Activated T-cell treated with anti-CD3 and anti-CD28 coated beads for 1 hour (primary cell): Measurements from ENCODE around the gene ELL.

Experiments
- DNase-seq: peaks from one replicate; pipeline ENCODE4 v3.0.0-alpha.2; 2020; ENCODE audit warnings: low read depth

The ELL gene

DNA sequence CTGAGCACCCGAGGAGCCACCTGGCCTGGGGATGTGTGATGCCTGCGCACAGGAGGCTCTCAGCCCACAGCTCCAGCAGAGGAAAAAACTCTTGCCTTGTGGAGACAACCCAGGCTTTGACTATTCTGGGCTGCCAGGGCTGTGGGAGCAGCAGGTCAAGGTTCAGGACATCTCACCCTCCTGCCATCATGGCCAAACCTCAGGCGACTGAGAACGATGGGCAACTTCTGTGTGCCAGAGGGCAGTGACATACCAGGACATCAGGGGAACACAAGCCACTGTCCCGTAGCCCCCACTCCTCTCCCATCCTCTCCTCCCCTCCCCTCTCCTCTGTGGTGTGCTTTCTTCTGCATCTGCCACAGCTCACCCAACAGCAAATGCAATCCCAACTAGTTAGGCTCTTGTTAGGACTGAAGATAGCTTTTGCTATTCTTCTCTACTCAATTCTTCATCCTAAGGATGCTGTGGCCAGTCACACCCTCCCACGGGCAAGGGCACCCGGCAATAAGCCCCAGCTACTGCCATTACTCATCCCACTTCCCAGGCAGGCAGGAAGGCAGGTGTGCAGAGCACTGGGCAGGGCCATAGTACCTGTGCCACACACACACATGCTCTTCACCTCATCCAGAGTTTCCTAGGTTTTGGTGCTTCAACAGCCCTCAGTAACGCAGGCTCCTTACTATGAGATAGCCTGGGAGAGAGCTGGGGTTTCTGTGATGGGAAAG is 16.8 kb downstream of the ELL start:
- no peak for DNase-seq

GRCh38 chr19:18503971-18504885 is 17.6 kb downstream of the ELL start:
- no peak for DNase-seq

GRCh38 chr19:18503337-18503970 is 18.4 kb downstream of the ELL start:
- no peak for DNase-seq

GRCh38 chr19:18502638-18503294 is 19.1 kb downstream of the ELL start:
- DNase-seq = no peak

DNA sequence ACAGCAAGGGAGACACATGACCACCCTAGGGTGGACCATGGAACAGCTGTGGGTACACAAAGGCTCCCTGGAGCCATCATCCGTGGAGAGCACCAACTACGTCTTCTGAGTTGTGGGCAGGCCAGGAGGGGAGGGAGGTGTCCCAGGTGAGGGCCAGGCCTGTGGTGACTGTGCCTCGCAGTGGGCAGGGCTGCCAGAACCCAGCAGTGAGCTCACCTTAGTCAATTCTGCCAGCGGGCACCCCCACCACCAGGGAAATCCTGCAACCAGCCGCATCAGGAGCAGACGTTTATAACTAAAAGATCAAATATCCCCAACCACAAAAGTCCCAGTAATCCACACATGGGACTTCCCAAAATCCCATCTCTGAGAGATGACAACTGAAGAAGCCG is 19.6 kb downstream of the ELL start:
- no peak for DNase-seq

DNA sequence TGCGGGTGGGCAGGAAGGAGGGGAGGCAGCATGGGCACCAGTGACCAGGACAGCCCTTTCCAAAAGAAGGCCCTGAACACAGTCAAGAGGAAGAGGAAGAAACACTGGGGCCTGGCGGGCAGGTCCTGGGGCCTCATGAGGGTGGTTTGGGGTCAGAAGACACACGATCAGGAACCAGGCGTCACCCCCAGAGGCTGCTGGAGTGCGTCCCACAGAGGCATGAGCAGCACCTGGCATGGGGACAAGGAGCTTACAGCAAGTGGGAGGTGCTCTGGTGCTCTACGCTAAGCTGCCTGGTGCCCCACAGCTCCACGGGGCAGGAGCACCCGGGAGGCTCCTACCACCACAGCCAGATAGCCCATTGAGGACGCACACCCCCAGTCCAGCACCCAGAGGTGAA is 20.0 kb downstream of the ELL start:
- no peak for DNase-seq

DNA sequence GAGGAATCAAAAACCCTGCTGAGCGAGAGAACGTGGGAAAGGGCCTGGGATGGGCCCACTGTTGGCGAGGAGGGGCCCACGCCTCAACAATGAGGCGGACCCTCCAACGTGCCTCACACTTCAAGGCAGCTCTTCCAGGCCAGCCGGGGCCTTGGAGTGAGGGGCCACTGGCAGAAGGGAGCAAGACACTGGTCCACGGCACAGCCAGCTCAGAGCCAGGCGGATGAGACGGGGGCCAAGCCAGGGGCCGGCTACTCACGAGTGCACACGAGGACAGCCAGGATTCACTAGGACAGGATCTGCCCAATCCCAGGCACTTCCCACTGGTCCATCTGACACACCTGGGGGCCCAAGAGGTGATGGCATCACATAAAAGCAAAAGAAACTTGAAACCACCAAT is 20.5 kb downstream of the ELL start:
- no peak for DNase-seq

GRCh38 chr19:18500799-18501198 is 21.1 kb downstream of the ELL start:
- no peak for DNase-seq

DNA sequence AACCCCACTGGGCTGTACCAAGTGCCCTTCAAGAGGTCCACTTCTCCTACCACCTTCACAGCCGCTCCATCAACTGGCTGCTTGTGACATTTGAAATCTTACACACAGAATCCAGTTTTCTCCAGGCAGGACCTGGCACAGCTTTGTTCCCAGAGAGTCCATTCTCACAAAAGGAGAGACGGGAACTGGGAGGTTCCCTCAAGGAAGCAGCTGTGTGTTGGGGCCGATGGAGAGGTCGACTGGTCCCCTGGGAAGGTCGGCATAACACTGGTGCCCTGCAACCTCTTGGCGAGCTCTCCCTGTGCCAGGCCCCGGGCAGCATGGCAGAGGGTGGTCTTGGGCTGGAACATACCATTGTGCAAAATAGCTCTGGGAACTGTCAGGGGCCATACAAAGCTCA is 21.5 kb downstream of the ELL start:
- no peak for DNase-seq

GRCh38 chr19:18499055-18499775 is 22.7 kb downstream of the ELL start:
- DNase-seq = no peak

DNA sequence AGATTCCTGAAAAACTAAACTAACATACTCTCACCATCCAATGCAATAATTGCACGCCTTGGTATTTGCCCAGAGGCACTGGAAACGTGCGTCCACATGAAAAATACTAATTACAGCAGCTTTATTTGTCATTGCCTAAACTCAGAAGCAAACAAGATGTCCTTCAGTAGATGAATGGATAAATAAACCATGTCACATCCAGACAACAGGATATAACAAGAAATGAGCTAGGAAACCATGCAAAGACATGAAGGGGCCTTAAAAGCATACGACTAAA is 25.0 kb downstream of the ELL start:
- DNase-seq = no peak

DNA sequence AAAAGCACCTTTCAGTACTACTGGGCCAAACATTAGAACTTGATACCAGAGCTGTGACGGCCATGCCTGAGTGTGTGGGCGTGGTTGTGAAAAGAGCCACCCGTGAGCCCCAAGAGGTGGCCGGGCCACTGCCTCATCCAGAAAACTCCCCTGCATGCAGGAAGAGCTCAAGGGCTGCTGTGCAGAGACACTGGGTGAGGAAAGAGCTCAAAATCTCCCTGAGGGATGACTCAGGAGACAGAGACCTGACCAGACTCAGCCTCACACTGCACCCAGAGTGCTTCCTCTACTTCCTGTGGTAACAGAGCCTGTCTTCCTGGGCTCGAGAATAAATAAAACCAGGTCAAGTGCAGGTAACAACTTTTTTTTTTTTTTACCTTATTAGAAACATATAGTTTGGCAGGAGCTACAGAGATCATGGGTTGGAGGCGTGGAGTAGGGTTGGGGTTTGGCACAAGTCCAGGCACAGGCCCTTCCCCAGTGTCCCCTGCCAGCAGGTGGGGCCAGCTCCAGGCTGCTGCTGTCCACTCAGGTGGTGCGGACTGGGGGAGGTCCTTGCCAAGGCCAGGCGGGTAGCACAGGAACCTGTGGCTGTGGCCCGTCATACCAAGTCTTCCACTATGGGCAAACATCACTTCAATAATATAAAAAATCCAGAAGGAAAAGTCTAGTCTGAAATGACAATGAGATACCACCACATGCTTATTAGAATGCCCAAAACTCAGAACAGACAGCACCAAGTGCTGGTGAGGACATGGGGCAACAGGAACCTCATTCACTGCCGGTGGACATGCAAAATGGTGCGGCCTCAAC is 25.5 kb downstream of the ELL start:
- peak; percentile 32 for DNase-seq

DNA sequence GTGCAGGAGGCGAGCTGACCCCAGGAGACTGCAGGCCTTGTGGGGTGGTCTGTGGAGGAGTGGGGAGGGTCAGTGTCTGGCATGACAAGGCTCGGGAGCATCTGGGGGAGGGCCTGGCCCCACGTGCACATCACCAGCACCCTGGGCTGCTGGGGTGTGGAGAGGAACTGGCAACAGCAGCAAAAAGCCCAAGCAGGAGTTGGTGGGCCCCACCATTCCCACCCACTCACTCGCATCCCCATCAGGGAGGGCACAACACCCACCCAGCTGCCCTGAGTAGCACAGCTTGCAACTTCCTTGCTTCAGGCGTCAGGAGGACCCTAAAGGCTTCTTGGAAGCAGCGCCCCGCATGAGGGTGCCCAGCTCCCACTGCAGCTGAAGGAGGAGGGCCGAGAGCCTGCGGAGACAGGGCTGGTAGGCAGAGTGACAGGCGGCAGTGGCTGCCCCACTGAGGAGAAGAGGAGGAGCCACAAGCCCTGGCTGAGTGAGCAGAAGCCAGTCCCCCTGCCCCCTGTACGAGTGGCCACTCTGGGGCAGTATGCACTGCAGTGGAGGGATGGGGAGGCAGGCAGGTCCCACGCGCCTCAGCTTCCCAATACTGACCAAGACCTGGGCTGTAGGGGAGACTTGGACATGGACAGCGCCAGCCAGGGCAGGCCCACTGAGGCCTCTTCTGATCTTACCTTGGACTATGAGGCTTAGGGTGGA is 26.5 kb downstream of the ELL start:
- DNase-seq = no peak

GRCh38 chr19:18494267-18494607 is 27.6 kb downstream of the ELL start:
- no peak for DNase-seq

DNA sequence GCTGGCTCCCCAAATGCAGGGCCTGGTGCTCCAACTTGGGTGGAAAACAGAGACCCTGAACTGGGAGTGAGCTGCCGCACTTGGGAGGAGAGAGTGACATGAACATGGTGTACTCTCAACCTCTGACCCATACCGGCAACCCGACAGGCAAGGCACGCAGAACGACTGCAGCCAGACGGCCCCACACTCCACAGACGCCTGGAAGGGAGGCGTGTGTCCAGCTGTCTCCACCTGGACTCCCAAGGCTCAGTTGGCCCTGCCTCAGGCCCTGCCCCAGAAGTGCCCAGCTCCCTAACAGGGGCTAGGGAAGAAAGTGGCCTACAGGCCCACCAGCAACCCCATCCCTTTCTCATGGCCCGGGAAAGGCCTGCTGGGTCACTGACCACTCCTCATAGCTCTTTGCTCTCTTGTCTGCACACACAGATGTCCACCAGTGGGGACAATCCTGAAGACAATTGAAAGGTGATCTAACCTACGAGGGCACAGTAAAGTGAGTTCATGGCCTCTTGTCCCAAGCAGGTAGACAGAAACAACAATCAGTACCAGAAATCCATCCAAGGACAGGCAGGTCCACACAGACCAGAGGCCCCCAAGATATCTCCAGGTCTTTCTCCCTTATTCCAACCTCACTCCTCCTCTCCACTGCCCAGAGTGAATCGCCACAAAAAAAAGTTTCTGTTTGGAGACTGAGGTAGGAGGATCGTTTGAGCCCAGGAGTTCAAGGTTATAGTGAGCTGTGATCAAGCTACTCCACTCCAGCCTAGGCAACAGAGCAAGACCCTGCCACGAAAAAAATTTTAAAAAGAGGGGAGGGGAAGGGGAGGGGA is 28.2 kb downstream of the ELL start:
- no peak for DNase-seq

DNA sequence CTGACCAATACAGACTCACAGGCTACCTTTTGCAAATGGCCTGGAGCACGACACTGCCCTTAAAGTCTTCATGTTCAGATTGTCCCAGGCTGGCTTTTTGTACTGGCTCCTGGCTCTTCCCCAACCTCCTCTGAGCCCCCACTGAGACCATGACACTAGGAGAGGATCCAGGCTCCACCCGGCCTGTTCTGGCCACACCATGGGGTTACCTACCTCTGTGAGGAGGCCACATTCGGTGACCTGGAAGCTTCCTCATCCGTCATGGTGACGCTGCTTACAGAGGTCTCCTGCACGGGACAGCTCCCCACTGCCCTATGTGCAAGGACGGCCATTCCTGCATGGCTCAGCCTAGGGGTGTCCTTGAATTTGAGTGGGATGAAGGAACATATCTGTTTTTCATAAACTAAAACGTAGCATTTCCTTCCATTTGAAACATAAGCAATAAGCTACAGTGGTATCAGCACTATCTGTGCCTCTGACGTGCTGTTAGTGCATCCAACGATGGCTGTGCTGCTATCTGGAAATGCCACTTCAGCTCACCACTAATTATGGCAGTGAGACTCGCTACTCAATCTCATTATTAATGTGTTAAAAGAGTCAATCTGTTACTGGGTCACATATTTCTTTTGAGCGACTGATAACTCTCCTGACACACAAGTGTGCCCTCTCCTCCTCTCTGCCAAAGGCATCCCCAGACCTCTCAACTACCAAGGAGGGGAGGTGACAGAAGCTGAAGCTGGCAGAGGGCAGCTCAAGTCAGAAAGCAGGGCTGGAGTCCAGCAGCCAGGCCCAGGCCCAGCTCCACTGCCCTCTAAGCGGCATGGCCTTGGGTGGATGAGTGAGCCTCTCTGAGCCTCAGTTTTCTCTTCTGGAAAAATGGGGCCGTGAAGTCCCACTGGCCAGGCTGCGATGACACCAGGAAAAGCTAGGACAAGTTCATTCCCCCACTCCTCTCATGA is 29.6 kb downstream of the ELL start:
- no peak for DNase-seq

GRCh38 chr19:18490728-18491127 is 31.1 kb downstream of the ELL start:
- no peak for DNase-seq

GRCh38 chr19:18489627-18490184 is 32.2 kb downstream of the ELL start:
- DNase-seq = no peak
